SIG-M5 treated with dmso at 0.1 percent for 504 hours (cell line): ENCODE data around the gene ZDHHC20.

Source experiments
- DNase-seq: peaks from one replicate; lab custom pipeline; 2025; ENCODE audit not compliant: unreplicated experiment; lab: John Stamatoyannopoulos, UW

ZDHHC20 gene

GRCh38 chr13:21458813-21459701, at the start of gene ZDHHC20:
Gene ZDHHC20, minus strand, starts transcription at chr13:21459303. Its CDS starts 132 bp downstream, at chr13:21459171.
- DNase-seq = peak; percentile 72

GRCh38 chr13:21504379-21504778, 45.3 kb upstream of the ZDHHC20 start:
- DNase-seq = no peak

- no peak for DNase-seq
Observed at GRCh38 chr13:21501686-21502085, 42.6 kb upstream of the ZDHHC20 start.

DNA sequence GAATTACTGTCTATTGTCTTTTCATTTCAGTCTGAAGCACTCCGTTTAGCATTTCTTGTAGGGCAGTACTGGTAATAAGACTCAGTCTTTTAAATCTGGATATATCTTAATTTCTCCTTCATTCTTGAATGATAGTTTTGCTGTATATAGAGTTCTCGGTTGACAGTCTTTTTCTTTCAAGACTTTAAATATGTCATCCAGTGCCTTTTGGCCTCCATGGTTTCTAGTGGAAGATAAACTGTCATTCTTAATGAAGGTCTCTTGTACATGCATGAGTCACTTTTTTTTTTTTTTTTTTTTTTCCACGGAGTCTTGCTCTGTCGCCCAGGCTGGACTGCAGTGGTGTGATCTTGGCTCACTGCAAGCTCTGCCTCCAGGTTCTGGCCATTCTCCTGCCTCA, 27.2 kb upstream of the ZDHHC20 start:
- no peak for DNase-seq

GRCh38 chr13:21483748-21484147, 24.6 kb upstream of the ZDHHC20 start:
- DNase-seq = no peak

- DNase-seq = no peak
Observed at GRCh38 chr13:21481359-21481758, 22.3 kb upstream of the ZDHHC20 start.

GRCh38 chr13:21478881-21479808, 20.0 kb upstream of the ZDHHC20 start:
- DNase-seq = peak; percentile 70

GRCh38 chr13:21476893-21477472, 17.9 kb upstream of the ZDHHC20 start:
- peak; percentile 89 for DNase-seq

DNA sequence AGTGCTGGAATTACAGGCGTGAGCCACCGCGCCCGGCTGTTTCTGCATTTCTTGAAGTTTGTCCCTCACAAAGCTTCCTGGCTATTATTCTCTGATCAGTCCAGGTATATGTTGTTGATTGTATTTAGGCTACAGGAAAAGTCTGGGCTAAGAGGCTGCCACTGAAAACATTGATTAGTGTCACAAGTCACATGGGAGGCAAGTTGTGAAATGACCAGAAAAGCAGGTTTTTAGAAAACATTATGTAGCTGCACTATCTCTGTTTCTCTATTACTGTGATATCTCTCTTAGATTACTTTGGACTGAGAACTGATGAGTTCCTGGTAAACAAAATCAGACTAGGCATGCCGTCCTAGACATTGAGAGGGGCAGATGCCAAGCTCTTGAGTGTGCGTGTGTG, 16.0 kb upstream of the ZDHHC20 start:
- DNase-seq = no peak

DNA sequence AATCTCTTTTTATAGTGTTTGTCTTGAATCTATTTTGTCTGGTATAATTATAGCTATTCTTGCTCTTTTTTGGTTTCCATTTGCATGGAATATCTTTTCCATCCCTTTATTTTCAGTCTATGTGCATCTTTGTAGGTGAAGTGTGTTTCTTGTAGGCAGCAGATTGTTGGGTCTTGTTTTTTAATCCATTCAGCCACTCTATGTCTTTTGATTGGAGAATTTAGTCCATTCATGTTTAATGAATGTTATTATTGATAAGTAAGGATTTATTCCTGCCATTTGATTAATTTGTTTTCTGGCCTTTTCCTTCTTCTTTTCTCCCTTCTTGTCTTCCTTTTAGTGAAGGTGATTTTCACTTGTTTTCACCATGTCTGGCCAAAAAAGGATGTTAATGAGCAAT, 11.7 kb upstream of the ZDHHC20 start:
- no peak for DNase-seq

DNA sequence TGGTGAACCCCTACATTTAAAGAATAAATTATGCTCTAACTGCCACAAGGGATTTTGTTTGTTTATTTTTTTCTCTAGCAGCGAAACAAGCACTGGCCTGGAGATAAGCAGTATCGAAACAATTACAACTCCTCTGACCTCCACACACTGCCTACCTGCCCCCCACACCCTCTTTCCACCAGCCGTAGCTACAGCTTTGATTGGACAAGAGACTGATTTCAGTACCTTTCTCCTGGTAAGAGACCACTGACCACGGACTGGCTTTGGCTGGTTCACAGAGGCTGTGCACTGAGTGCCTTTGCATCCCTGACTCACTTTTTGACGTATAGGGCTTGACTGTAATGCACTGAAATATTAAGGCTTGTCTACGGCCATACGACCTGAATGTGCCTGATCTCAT, 7.4 kb upstream of the ZDHHC20 start:
- no peak for DNase-seq

DNA sequence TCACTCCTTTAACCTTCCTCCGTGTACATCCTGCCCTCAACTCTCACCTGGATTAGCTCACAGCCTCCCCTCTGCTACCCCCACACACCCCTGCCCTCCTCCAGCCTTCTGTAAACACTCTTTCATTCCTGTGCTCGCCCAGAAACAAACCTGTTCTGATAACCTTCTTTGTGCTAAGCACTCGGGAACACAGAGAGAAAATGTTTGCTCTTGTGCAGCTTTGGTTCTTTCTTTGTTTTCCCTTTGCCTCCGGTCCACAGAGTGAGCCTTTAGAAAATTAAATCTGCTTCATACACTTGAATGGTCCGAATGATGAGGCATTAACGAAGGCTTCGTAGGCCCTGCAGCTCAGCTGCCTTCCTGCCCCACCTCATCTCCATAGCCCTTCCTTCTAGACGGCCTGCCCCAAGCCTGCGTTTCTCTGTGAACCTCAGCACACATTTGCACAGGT, 6.6 kb upstream of the ZDHHC20 start:
- DNase-seq = no peak

DNA sequence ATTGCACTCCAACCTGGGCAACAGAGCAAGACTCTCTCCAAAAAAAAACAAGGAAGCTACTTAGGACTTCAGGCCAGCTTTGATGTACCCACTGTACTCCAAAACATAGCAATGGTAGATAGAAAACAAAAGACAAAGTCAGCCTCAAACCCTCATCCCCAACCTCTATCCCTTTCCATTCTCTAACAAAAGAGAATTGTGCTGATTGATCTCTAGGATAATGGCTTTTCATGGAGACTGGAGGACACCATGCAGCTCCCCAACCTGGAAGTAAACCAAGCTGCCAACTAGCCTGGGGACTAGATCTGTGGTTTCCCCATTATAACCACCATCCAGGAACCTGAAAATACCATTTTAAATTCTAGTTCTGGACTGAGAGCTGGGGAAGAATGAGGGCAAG, 4.3 kb upstream of the ZDHHC20 start:
- no peak for DNase-seq

GRCh38 chr13:21461131-21461530, 2.0 kb upstream of the ZDHHC20 start:
- no peak for DNase-seq

DNA sequence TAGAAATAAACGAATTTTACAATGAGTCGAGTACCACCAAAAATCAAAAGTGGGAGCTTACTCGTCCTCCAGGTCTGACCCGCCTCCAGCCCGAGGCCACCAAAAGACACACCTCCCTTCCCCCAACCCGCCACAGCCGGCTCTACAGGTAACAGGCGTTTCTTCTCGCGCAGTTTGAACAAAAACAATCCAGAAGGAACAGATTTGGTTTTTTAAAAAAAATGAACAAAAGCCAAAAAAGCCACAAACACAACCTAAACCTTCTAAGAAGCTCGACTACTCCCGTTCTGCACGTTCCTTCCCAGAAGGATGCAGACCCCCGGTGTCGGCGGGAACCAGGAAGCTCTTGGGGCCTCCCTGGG, 671 bp downstream of the ZDHHC20 start:
- peak; percentile 26 for DNase-seq

- DNase-seq = no peak
Observed at GRCh38 chr13:21453387-21454081, 5.6 kb downstream of the ZDHHC20 start.

GRCh38 chr13:21450936-21451335, 8.2 kb downstream of the ZDHHC20 start:
- DNase-seq = peak; percentile 27

GRCh38 chr13:21446656-21447055, 12.4 kb downstream of the ZDHHC20 start:
- no peak for DNase-seq

GRCh38 chr13:21445759-21446158, 13.3 kb downstream of the ZDHHC20 start:
- DNase-seq = no peak

DNA sequence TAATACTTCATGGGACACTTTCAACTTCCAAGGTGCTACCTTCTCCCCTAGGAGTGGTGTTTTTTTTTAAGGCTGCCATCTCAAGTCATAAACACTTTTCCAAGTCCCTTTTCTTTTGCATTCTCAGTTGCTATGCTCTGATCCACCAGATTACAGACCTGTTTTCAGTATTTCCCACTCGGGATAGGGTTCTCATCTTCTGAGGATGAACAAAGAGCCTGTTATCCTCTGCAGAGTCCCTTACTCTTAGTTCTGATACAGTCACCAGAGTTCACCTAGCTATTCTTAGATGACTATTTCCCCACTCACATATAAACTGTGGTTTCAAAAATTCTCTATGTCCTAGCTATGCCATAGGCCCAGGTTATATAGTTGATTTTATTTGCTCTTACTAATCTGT, 15.9 kb downstream of the ZDHHC20 start:
- peak; percentile 57 for DNase-seq

- DNase-seq = no peak
Observed at GRCh38 chr13:21436582-21436981, 22.5 kb downstream of the ZDHHC20 start.
